HUES6 (cell line): ENCODE results near the gene PFN1.
A peak's percentile ranks its signal among the peaks of the same experiment; 100 is the strongest.

Experiments used
- H3K27ac ChIP-seq: 2 replicates; pipeline ENCODE4 v1.7.0; 2013; ENCODE audit warnings: low read depth, mild to moderate bottlenecking, low read length, inconsistent platforms
- H3K27me3 ChIP-seq: 2 replicates; pipeline ENCODE4 v1.6.1; 2013; ENCODE audit warnings: low read length; ENCODE audit not compliant: control insufficient read depth, insufficient read depth
- H3K36me3 ChIP-seq: 2 replicates; pipeline ENCODE4 v1.6.1; 2013; ENCODE audit warnings: low read length; ENCODE audit not compliant: control insufficient read depth, insufficient read depth
- H3K4me1 ChIP-seq: 2 replicates; pipeline ENCODE4 v1.6.1; 2013; ENCODE audit warnings: low read length; ENCODE audit not compliant: control insufficient read depth, insufficient read depth
- H3K4me3 ChIP-seq: 2 replicates; pipeline ENCODE4 v1.5.1; 2013; ENCODE audit warnings: low read depth, low read length
- H3K9ac ChIP-seq: one replicate; pipeline ENCODE4 v1.6.1; 2013; ENCODE audit warnings: mild to moderate bottlenecking, low read length
- H3K9me3 ChIP-seq: 2 replicates; pipeline ENCODE4 v1.6.1; 2013; ENCODE audit warnings: low read depth, low read length; ENCODE audit not compliant: control insufficient read depth, insufficient read depth

Gene PFN1

DNA sequence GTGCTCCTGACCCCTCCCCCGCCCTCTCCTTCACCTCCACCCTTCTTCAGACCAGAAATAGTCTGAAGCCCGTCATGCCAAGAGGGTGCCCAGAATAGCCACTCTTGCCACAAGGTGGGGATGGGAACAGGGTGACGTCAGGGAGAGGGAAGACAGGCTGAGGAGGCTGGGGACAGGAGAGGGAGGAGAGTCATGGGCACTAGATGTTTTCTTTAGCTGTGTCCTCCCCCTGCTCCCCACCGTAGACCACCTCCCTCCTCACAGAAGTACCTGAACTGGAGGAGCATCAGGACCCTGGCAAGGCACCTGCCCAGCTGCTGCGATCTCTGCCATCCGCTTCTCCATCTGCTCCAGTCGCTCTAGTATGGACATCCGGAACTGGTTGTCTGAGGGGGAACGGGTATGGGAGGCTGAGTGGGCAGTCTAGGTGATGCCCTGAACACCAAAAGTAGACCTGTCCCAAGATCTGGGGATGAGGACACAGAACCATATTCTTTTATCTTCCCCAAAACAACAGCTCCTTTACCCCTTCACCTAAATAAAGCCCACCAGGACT is 25.9 kb upstream of the PFN1 start:
- no peak overlapping the region for H3K27ac ChIP-seq
- peaks cover 15% of the 10 kb centered on the region for H3K4me1 ChIP-seq
- no peak overlapping the region for H3K9ac ChIP-seq
- H3K9me3 ChIP-seq = no peaks in the 10 kb centered on the region
- H3K36me3 ChIP-seq = peaks cover 20% of the 10 kb centered on the region
- peaks cover 35% of the 10 kb centered on the region for H3K27me3 ChIP-seq
- no peak overlapping the region for H3K4me3 ChIP-seq

DNA sequence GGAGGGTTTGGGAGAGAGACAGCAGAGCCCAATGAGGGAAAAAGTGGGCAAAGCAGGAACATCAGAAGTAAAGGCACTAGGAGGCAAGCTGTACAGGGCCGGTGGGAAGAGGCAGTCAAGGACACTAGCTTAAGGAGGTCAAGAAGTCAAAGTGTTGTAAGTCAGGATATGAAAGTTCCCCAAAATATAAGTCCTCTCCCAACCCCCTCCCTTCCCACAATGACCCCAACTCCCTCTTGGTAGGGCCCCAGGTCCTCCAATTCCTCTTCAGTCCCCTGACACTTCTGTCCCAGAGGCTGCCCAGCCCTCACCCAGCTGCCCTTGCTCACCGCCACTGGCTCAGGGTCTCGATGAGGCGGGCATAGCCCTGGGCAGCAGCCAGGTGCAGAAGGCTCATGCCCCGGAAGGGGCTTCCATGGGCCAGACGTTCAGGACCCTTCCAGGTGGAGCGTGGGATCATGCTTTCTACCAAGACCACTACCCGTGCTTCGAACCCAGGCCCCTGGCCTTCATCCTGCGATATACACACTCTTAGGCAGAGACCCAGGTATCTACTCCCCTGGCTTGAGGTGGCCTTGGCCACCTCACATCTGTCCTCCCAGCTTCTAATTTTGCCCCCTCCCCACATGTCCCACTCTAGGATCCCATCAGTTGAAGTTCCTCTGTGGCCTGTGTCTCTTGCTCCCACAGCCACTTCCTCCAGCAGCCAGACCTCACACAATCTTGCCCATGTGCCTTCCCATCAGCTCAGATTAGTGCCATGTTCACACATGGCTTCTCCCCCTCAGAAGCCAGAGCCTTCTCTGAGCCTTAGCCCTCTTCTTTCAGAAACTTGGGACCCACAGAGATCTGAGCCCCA is 25.2 kb upstream of the PFN1 start:
- H3K4me1 ChIP-seq = peaks cover 21% of the 10 kb centered on the region
- H3K36me3 ChIP-seq = peaks cover 14% of the 10 kb centered on the region
- H3K9ac ChIP-seq = no peak overlapping the region
- no peak overlapping the region for H3K4me3 ChIP-seq
- peaks cover 30% of the 10 kb centered on the region for H3K27me3 ChIP-seq
- no peak overlapping the region for H3K27ac ChIP-seq
- H3K9me3 ChIP-seq = no peaks in the 10 kb centered on the region

DNA sequence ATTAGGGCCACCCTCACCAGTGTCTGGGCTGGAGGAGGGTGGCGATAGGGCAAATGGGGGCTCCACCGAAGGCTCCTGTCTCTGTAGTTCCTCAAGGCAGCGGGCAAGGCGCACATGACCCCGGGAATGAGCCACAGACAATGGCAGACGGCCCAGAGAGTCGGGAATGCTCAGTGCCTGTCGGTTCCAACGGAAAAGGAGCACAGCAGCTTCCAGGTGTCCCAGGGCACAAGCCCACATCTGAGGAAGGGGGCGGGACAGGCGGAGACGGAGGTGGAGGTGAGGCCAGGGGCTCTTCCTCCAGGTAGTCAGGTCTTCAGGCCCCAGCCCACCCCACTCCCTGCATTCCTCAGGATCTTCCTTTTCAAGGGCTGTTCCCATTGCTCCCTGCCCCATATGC is 24.4 kb upstream of the PFN1 start:
- H3K4me3 ChIP-seq = no peak overlapping the region
- H3K36me3 ChIP-seq = peaks cover 8% of the 10 kb centered on the region
- H3K9ac ChIP-seq = no peak overlapping the region
- H3K27me3 ChIP-seq = peaks cover 24% of the 10 kb centered on the region; the same call in 1 of the 2 replicates
- H3K27ac ChIP-seq = no peak overlapping the region
- H3K4me1 ChIP-seq = peaks cover 26% of the 10 kb centered on the region
- no peaks in the 10 kb centered on the region for H3K9me3 ChIP-seq

DNA sequence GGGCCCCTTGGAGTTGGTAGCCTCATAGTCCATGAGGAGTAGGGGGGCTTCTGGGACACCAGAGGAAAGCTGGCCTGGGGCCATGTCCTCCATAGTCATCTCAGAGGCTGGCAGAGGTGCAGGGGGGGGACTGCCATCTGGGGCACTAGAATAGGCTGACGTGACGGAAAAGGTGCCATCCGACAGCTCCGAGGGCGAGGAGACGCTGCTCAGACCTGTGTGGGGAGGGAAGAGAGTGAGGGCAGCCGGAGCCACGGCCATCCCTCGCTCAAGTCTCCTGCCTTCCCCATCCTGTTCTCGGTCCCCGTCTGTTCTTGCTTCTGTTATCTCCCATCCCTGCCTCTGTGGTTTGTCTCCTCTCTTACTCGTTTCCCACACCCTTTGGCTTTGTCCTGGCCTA is 24.0 kb upstream of the PFN1 start:
- H3K36me3 ChIP-seq = peaks cover 5% of the 10 kb centered on the region
- no peak overlapping the region for H3K9ac ChIP-seq
- H3K4me1 ChIP-seq = peaks cover 26% of the 10 kb centered on the region
- no peak overlapping the region for H3K27ac ChIP-seq
- H3K4me3 ChIP-seq = no peak overlapping the region
- H3K9me3 ChIP-seq = no peaks in the 10 kb centered on the region
- peaks cover 23% of the 10 kb centered on the region; the same call in 1 of the 2 replicates for H3K27me3 ChIP-seq

DNA sequence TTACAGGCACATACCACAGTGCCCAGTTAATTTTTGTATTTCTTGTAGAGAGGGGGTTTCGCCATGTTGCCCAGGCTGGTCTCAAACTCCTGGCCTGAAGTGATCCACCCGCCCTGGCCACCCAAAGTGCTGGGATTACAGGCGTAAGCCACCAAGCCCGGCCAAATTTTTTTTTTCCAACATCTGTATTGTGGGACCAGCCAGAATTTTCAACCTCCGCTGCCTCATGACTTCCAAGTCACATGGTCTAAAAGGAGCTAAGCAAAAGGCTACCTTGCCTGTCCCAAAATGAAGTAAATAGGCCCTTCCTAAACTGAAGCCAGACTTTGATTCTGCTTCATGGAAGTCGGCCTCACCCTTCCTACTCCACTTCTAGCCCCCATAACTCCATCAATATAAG is 23.5 kb upstream of the PFN1 start:
- no peaks in the 10 kb centered on the region for H3K9me3 ChIP-seq
- peaks cover 26% of the 10 kb centered on the region for H3K4me1 ChIP-seq
- no peak overlapping the region for H3K27ac ChIP-seq
- peaks cover under 1% of the 10 kb centered on the region; the same call in 1 of the 2 replicates for H3K36me3 ChIP-seq
- H3K4me3 ChIP-seq = no peak overlapping the region
- H3K27me3 ChIP-seq = peaks cover 18% of the 10 kb centered on the region; the same call in 1 of the 2 replicates
- no peak overlapping the region for H3K9ac ChIP-seq

DNA sequence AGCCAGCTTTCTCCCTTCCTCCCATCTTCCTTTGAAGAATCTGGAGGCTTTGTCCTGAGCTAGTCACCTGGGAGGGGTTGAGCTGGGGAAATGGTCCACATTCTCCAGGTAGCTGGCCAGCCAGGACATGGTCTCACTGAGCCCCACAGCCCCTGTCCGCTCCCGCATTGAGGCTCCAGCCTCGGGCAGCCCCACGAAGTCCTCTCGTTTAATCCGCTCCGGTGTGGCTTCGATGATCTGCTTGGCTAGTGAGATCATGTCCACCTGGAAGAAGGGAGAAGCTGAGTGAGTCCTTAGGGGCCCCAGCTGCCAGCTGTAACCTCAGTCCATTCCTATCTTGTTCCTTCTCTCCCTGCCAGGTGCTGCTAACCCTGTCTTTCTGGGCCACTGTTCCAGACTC is 21.9 kb upstream of the PFN1 start:
- Histone ChIP-seq H3K4me1 (peaks cover 33% of the 10 kb centered on the region), H3K36me3 (peaks cover 7% of the 10 kb centered on the region), H3K9me3 (peaks cover 3% of the 10 kb centered on the region; the same call in 1 of the 2 replicates), H3K27ac (no peak overlapping the region), H3K9ac (peak overlapping the region; percentile 94), H3K27me3 (peaks cover 12% of the 10 kb centered on the region; the same call in 1 of the 2 replicates), H3K4me3 (no peak overlapping the region)

DNA sequence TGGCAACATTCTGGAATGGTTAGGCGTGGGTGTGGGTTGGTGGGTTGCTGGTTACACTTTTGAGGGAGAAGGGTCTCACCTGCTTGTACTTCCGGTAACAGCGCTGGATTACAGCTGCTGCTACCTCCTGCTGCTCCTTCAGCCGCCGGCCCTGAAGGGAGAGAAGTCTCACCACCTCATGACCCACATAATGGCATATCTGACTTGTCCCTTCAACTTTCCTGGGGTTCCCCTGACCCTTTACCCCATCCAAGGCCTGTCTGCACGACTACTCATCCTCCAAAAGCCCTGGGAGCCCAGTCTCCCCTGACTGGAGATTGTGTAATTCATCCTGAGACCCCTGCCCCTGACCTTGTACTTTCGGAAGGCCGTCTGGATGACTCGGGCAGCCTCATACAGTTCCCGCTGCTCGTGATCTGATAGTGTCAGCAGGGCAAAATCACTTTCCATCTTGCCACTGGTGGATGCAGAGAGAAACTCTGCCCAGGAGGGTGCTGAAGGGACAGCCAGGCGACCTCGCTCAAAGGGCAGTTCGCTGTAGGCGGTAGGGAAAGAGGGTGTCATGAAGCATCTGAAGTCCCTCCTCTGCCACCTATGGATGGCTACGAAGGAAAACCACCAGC is 21.3 kb upstream of the PFN1 start:
- H3K36me3 ChIP-seq = peaks cover 9% of the 10 kb centered on the region
- peak overlapping the region; percentile 94 for H3K9ac ChIP-seq
- peak overlapping the region; percentile 89 for H3K4me3 ChIP-seq
- H3K9me3 ChIP-seq = peaks cover 5% of the 10 kb centered on the region; the same call in 1 of the 2 replicates
- H3K27ac ChIP-seq = no peak overlapping the region; the same call in 1 of the 2 replicates
- H3K27me3 ChIP-seq = peaks cover 6% of the 10 kb centered on the region; the same call in 1 of the 2 replicates
- peaks cover 33% of the 10 kb centered on the region for H3K4me1 ChIP-seq

DNA sequence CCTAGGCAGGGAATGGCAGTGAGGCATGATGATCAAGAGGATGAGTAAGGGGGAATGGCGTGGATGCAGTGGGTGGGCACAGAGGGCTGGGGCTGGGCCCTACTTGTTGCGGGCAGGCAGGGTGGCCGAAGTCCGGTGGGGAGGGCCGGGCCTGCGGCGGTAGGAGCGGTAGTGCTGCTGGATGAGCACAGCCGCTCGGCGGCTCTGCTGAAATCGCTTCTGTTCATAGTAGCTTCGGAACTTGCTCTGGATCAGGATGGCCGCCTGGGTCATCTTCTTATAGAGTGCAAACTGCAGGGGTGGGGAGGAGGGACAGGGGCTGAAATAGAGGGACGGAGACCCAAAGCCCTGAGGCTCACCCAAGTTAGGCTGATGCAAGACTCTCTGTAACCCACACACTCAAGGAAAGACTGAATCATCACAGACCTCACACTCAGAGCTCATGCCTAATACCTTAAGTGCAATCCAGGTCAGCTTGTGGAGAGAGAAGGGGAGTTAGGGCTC is 20.8 kb upstream of the PFN1 start:
- peaks cover 9% of the 10 kb centered on the region for H3K36me3 ChIP-seq
- H3K27ac ChIP-seq = peak overlapping the region; percentile 92; the same call in 1 of the 2 replicates
- H3K9ac ChIP-seq = peak overlapping the region; percentile 94
- H3K4me1 ChIP-seq = peaks cover 33% of the 10 kb centered on the region
- H3K9me3 ChIP-seq = peaks cover 5% of the 10 kb centered on the region; the same call in 1 of the 2 replicates
- H3K27me3 ChIP-seq = peaks cover 1% of the 10 kb centered on the region; the same call in 1 of the 2 replicates
- H3K4me3 ChIP-seq = peak overlapping the region; percentile 89

DNA sequence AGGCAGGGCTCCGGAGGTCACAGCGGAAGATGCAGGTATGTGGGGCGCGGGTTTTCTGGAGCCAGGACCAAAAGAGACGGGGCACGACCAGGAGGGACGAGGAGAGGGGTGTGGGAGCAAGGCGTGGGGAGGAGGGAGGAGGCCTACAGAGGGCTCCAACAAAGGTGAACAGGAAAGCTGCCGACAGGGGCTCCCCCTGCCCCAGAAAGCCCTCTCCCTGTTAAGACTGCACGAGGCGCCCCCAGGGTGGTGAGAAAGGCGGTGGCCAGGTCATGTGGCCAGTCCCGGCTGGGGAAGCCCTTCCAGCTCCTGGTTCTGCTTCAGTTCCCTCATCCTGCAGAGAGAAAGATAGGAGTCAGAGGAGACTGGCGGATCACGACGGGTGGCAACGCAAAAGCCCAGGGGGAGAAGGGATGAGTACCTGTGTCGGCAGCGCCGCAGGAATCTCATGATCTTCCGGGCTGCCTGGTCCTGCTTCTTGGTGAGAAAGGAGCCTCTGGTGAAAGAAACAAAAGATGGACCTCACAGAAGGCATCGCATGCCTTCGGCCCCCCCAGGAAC is 20.2 kb upstream of the PFN1 start:
- Histone ChIP-seq H3K4me3 (peak overlapping the region; percentile 89), H3K27ac (peak overlapping the region; percentile 92; the same call in 1 of the 2 replicates), H3K9me3 (peaks cover 5% of the 10 kb centered on the region; the same call in 1 of the 2 replicates), H3K9ac (peak overlapping the region; percentile 94), H3K36me3 (peaks cover 9% of the 10 kb centered on the region), H3K27me3 (no peaks in the 10 kb centered on the region), H3K4me1 (peaks cover 33% of the 10 kb centered on the region)

DNA sequence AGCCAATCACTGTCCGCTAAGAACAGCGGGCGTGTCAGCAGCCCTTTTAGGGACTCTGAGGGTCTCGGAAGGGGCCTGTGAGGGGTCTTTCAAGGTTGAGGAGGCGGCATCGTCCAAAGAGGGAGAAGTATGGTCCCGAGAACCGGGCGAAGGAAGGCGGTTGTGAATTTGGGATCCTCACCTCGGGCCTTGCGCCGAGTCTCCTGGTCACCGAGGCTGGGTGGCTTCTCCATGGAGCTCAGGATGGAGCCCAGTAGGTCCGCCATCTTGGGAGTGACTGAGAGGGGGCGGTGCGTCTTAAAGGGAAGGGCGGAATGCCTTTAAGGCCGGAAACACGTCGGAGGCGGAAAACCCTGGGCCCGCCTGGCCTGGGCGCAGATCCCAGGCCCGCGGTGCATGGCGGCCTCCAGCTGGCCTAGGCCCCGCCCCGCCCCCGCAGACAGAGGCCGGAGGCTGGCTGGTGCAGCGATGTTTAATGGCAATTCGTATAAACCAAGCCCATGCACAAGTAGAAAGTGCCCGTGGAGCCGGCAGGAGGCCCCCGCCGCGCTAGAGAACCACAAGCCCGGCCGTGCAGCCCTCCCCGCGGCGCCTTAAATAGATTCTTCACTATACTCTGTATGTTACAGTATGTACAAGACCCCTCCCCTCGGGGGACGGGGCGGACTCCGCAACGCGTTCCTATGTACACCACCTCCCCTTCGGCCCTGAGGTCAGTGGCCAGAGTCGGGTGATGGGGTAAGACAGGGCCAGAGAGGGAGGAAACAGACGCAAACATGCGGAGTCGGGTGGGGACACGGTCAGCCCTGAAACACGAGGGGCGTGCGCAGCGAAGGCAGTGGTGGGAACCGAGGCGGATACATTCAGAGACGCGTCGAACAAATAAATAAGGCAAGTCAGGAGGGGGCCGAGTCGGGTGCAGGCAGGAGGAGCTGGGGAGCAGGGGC is 19.5 kb upstream of the PFN1 start, which contains the start of gene SPAG7:
SPAG7 (minus strand) TSS at position 279 of the 947 bp plus-strand sequence; CDS start at position 266, 13 bp downstream.
- Histone ChIP-seq H3K27ac (peak within 1 kb of the TSS; percentile 92), H3K36me3 (peaks cover 9% of the 10 kb centered on the region), H3K27me3 (no peaks in the 10 kb centered on the region), H3K4me1 (peaks cover 31% of the 10 kb centered on the region), H3K9ac (peak within 1 kb of the TSS; percentile 94), H3K4me3 (peak within 1 kb of the TSS; percentile 89), H3K9me3 (peaks cover 5% of the 10 kb centered on the region; the same call in 1 of the 2 replicates)
